SH-SY5Y (cell line): Measurements from ENCODE around the gene OOEP.

Experiments used
- GATA2 ChIP-seq: IDR thresholded peaks from 2 replicates; pipeline ENCODE4 v1.6.1; 2011; ENCODE audit warnings: mild to moderate bottlenecking, low read depth, low read length
- GATA3 ChIP-seq: IDR thresholded peaks from 2 replicates; pipeline ENCODE4 v1.6.1; 2011; ENCODE audit warnings: low read depth, mild to moderate bottlenecking, low read length, moderate library complexity

DNA sequence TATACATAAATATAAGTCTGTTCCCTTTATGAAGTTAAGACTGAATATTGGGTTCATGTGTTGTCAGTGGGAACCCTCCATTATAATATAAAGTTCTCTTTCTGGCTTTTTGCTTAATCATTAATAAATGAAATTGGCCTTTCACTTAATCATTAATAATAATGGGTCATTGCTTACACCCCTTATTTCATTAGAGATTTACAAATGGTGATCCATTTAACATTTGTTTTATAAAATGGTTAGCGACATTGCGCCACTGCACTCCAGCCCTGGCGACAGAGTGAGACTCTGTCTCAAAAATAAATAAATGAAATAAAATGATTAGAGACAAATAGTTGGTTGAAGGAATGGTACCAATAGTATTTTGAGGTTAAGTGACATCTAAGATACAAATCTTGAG, 43.4 kb upstream of the OOEP start:
- no peak for TF ChIP-seq GATA3
- TF ChIP-seq GATA2 = no peak
